ENCODE measurements around the gene DRGX.

The DRGX gene

DNA sequence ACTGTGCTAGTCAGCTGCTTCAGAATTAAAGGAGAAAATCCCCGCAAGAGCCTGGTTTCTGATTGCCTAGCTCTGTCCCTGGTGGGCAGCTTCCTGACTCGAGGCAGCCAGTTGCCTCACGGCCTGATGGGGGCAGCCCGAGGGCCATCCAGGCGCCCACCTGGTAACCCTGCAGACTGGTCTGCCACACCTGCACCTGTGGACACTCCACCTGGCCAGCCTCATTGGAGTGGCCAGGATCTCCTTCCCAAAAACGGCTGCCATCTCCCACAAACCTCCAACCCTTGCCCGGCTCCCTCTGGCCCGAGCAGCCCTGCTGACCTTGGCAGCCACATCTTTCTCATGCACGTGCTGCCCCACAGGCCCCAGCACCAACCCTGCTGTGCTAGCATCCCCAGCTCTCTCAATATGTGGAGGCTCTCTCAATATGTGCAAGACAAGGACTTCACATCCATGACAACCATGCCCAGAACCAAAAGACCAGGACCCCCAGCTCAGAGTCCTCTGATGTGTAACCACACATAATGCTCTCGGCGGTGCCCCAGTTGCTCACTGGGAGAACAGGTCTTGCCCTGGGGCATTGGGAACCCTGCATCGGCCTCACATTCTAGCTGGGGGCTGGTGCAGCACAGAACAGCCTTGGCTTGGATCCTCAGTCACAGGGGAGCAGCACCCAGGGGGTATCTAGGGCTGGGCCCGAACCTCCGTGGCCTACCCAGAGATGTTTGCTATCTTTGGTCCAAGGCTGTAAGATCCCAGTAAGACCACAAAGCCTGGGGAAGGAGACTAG is 14.6 kb downstream of the DRGX start:
- no peak for FAIRE-seq

DNA sequence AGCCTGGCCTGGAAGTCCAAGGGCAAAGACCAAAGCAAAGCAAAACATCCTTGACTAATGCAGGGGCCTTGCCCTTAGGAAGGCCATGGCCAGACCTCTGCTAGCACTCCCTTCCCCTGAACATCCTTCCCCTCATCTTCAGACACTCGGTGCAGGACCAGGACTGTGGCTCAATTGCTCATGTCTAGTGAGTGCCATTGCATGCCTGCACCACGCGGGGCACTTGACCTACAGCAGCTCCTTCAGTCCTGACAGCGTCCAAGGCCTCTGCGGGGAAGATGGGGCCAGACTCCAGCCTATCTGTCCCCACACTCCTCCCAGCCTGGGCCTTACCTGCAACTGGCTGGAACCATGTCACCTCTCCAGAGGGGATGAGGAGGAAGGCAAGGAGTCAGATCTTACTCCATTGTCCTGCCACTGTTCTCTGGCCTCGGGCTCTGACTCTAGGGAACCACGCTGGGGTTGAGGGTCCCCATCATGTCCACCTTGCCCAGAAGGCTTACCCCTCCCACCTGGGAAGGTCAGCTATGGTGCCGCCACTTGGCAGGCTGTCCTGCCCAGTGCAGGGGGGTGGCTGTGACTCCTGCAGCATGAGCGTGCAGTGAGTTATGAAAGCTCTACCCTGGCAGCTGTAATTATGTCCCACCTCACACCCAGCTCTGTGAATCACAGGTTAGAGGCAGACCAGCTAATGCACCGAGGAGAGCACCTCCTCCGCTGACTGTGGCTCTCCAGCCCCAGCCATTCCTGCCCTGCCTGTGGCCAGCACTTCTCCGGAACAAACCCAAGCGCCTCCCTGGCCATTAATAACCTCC is 16.1 kb downstream of the DRGX start:
- no peak for FAIRE-seq

DNA sequence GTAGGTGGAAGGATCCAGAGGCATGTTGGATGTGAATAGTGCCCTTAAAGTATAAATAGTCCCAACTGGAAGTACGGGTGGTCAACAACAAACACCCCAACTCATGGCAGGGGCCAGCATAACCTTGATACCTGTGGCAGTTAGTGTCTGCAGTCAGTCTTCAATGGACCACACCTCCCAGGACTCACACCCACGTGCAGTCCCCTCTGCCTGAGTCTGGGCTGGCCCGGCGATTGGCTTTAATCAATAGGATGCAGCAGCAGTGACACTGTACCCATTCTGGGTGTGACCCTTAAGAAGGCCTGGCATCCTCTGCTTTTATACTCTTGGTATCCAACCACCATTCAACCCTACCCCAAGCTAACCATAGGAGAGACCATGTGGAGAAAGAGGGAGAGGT is 18.6 kb downstream of the DRGX start:
- FAIRE-seq: no peak

DNA sequence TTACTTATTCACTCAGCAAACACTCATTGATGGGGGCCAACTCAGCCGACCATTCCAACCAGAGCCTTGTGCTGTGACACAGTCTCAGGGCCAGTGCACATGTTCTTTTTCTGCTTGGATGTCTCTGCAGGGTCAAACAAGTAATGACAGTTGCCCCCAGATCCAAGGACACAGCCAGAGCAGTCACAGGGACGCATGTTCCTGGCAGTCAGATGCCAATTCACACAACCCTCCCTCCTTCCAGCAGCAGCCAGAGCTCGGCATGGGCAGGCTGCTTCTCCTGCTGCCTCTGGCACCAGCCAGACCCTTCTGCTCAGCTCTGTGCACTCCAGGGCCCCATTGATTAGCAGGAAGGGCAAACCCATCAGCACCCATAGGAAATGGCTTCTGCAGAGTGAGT is 20.3 kb downstream of the DRGX start:
- FAIRE-seq: no peak

DNA sequence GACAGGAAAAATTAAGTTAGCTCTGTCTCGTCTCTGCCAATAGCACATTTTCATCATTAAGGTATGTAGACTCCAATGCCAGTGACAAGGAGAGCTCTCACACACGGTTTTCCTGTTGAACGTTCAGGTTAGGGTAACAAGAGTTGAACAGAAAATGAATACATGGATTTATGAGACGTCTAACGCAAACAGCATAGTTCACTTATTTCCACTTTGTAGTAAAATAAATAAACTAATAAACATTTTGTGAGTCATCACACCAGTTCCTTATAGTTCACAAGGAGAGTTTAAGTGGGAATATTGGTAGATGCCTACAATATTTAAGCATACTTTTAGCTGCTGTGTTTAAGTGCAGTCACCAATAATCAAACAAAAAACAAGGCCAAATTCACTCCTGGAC is 21.1 kb downstream of the DRGX start:
- no peak for FAIRE-seq

DNA sequence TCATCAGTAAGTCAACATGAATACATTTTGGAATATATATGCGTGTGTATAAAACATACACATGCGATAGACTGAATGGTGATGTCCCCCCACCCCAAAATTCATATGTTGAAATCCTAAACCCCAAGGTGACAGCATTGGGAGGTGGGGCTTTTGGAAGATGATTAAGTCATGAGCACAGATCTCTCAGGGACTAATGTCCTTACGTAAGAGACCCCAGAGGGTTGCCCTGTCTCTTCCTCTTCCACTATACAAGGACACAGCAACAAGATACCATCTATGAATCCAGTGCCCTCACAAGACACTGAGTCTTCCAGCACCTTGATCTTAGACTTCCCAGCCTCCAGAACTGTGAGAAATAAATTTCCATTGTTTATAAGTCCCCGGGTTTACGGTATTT is 22.5 kb downstream of the DRGX start:
- no peak for FAIRE-seq

DNA sequence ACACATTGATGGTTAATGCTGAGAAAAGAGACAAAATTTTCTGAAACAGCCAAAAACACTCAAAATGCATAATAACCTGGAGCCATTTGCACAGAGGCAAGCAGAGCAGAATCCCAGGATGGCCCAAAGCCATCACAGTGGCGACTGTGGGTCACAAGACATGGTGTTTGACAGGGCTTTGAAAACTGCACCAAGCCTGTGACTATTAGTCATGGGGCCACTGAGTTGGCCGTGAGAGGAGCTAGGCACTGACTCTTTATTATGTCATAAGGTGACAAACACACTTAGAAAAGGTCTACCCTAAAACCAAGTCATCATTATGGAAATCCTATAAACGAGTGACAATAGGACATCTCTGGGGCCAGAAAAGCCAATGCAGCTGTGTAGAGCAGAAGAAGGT is 23.9 kb downstream of the DRGX start:
- no peak for FAIRE-seq

DNA sequence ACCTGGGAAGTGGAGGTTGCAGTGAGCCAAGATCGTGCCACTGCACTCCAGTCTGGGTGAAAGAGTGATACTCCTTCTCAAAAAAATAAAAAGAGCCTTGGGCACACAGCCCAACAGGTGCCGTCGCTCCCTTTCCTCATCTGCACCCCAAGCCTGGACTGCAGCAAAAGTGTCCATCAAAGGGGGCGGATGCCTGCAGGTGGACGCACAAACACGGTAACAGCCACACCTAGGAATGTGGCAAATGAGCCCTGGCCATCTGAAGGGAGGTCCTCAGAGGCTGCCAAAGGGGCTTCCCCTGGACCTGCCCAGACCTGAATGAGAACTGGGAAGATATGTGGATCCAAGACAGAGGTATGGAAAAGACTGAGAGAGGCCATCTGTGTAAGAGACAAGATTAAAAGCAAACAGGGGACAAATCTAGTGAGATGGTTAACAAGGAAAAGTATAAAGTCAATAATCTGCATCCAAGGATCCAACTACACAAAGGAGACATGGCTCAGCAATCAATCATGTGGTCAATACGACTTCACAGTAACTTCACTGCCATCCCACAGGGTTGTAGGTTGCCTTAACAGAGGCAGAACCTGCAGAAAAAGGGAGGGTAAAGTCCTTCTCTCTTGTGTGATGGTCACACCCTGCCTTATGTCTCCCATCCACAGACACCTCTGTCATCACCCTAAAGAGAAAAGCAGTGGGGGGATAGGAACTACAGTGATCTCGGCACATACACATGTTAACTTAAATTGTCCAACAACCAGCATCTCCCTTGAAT is 25.4 kb downstream of the DRGX start:
- FAIRE-seq: no peak

DNA sequence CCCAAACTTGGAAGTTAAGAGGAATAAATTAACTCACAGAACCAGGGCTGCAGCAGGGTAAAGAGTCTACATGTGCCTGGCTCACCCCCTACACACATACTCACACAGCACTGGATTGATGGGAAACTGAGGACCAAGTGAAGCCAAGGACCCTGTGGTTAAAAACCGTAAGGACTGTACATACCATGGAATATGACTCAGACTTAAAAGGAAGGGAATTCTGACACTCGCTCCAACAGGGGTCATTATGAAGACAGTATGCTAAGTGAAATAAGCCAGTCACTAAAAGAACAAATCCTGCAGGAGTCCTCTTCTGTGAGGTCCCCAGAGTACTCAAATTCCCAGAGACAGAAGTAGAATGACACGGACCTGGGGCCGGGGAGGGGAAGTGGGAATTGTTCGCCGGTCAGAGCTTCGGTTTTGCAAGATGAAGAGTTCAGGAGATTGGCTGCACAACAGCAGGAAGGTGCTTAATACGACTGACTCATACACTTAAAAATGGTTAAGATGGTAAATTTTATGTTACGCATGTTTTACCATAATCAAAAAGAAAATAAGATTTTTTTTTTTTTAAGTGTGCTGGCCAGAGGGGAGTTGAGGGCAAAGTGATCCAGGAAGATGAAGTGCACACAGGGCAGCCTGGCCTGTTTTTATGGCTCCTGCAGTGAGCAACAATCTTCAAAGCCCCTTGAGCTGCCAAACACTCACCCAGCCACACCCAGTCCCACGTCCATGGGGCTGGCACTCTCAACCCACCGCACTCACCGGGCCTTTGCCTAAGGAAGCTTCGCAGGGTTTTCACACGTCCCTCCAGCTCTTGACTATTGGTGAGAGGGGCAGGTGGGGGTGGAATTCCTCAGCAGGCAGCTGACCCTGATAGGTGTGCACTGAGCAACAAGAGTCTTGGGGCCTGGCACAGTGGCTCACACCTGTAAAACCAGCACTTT is 26.4 kb downstream of the DRGX start:
- no peak for FAIRE-seq

DNA sequence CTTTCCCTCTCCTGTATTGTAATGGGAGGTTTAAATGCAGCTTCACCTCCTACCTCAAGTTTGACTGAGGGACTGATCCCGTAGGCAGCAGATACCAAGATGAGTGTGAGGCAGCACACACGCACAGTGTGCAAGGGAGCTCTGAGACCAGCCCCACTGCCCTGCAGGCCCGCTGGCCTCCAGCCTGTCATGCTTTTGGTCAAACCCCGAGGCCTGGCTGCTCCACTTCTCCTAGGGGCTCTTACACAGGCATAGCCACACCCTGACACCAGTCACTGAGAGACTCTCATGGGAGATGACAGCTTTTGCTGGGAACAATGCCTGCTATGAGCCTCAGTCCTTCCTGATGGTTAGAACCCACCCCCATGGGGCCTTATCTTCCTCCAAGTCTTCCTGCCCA is 27.6 kb downstream of the DRGX start:
- no peak for FAIRE-seq

DNA sequence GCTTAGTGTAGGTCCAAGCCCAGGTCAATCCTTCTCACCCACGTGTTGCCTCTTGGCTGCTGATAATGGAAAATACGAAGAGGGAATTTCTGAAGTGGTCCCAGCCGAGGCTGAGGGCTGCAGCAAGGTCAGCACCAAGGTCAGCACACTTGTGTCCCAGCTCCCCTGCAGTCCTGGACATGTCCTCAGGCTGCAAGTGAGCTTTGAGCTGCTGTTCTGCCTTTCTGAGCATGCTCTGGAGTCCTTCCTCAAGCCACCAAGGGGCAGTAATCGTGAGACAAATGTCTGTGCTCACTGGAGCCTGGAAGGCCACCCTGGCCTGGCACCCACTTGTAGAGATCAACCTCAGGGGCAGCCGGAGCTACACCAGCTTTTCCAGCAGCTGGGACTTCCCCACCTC is 28.3 kb downstream of the DRGX start:
- FAIRE-seq: no peak

DNA sequence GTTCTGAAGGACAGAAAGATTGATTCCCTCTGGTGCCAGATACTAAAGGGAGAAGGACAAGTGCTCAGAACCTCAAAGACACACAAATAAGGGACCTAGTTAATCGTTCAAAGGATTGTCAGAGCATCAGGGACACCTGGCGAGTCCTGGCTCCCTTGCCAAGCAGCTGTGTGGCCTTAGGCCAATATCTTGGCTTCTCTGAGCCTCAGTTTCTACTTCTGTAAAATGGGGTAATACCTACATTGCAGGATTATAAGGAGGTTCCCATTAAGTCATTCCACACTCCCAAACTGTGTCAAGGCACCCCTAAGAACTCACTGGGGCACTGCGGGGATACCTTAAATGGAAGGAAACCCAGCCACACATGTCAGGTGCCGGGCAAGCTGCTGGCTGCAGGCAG is 29.4 kb downstream of the DRGX start:
- no peak for FAIRE-seq

DNA sequence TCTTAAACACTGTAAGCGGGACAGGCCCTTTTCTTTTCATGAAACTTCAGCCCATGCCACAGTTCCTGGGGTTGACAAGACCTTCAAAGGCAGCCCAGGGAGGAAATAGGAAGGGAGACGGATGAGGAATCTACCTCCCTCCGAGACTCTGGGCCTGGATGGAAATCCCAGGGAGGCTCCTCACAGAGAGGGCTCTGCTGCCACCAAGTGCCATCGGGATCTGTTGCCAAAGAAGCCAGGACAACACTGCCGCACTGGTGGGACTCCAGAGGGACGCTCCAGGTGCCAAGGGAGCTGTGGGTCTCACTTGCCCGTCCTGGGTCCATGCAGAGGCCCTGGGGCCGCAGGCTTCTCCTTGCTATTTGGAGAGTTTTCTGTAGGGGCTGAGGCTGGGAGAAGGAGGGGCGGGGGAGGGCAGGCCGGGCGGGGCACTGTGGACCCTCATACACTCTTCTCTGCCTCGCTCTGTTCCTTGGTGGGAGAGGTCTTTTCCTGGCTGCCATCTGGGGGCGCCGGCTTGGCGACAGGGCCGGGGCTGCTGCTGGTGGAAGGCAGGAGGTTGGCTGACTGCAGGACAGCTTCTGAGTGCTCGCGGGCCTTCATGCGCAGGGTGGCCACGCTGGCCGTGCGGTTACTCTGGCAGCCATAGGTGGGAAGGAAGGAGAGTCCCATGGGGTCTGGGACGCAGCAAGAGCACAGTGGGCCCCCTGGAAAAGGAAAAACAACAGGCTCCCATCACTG is 30.0 kb downstream of the DRGX start:
- FAIRE-seq: no peak

DNA sequence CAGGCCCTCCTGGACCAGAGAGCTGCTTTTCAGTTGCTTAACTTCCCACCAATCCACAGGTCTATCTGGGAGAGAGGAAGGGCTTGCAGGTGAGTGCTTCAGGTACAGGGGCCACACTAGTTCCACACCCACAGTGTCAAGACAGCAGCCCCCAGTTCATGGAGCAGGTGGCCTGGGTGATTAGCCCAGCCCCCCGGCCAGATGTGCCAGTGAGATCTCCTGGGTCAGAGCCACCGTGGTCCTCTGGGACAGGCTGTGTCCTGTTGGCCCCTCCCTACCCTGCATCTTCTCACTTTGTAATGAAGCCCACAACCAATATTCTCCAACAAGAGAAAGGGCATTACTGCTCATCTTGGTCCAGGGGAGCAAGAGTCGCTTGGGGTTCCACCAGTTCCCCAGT is 30.6 kb downstream of the DRGX start:
- no peak for FAIRE-seq

DNA sequence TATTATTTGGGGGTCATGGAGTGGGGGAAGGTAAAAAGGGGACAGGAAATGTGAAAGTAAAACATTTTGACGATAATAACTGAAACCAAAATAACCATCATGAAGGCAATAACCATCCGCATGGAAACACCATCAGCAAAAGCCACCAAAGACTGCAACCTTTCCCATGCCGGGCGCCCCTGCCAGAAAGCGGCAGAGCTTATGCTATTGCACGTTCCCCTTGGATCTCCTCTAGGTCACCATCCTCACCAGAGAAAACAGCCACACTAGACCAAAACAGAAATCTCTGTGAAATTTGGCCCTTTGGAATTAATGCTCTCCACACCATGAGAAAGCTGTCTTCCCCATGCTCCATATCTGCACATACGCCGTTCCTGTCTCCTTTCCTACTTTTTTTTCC is 31.1 kb downstream of the DRGX start:
- FAIRE-seq: no peak

DNA sequence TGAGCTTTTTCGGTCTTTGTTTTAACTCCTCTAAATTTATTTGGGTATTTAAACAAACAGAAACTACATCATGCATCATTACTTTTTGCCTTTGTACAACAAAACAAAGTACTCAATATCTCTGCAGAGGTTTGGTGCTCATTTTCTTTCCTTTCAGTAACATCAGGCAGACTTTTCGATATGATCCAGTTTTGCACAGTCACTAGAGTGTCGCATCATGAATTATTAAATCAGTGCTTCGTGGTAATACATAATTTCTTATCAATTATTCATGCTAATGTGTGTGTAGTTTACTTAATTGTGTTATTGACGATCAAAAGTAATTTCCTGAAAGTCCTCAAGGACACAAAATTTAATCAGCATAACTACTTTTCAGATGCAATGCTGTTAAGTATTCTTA is 31.8 kb downstream of the DRGX start:
- no peak for FAIRE-seq

DNA sequence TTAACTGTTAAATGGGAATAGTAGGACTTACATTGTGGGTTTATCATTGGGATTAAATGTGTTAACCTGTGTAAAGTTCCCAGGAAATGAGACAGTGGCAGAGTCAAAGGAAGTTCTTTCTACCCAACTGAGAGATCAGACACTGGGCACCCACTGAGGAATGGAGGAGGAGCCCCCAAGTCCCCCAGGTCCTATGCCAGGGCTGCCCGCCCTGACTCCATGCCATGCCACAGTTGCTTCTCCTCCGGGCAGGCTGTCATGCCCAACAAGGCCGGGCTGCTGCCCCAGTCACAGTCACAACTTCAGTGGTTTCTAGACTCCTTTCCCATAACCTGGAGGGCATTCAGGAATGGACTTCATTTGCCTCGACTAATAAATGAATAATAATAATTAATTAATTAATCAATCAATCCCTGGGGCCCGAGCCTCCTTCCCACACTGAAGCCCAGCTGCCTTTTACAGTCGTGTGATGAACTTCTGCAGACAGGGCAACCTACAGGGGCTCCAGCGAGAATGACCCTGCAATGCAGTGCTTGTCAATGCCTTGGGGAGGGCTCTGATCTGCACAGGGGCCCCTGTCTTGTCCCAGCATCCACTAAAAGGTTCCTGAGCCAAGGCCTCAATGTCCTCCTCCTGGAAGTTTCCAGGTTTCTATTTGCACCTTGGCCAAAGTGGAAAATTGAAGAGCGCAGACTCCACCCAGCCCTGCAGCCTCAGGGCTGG is 32.4 kb downstream of the DRGX start:
- no peak for FAIRE-seq

DNA sequence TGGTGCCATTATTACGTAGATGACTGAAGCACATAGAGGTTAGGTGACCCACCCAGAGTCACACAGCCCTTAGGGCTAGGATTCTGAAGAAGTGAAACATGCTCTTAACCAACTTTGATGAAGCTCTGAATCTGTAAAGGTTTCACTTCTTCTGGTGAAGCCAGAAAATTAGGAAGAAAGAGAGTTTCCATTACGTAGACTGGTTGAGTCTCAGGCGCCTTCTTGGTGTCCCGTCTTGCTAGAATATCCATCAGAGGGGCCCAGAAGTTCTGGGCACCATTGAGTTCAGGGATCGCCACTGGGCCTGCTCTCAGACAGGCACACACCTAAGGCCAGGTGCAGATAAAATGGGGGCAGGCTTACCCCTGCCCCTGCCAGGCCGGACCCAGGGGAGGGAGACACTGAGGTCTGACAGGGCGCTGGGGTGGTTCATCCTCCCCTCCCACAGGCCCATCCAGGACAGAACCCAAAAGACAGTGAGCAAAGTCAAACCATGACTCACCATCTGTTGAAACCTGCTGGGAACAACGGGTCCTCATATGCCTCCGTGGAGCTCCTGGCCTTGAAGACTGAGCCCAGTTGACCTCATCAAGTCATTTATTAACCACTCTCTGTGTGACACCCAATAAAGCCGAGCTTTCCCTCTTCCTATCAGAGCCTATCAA is 33.2 kb downstream of the DRGX start:
- no peak for FAIRE-seq

DNA sequence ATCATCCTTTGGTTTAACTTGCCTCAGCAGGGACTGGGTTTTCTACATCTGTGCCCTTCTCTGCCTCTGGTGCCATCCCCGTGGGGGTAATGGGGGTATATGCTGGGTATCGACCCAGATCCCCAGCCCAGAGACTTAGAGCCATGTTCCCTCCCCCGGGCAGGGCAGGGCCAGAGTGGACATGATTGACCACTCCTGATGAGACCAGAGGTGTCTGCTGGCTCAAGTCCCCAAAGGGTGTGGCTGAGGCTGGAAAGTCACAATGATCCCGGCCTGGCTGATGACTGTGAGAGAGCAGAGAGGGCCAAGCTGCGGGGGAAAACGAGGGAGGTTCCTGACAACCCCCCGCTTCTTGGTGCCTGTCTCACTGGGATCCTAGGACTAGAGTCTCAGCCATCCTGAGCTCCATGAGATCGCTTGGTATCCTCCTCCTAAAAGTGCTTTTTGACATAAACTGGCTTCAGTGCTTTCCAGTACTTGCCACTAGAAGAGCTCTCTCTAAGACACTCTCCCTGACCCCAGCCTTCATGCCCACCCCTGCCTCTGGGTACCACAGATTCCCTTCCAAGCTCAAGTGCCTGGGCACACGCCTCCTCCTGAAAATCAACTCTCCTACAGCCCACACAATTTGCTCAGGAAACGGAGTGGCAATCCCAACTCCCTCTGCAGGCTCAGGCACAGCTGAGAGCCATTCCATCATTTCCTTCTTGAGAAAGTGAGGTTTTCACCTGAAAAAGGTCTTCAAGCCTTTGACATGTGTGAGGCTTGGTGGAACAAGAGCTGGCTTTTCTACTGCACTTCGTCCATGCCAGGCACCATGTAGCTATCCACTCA is 33.9 kb downstream of the DRGX start:
- no peak for FAIRE-seq

DNA sequence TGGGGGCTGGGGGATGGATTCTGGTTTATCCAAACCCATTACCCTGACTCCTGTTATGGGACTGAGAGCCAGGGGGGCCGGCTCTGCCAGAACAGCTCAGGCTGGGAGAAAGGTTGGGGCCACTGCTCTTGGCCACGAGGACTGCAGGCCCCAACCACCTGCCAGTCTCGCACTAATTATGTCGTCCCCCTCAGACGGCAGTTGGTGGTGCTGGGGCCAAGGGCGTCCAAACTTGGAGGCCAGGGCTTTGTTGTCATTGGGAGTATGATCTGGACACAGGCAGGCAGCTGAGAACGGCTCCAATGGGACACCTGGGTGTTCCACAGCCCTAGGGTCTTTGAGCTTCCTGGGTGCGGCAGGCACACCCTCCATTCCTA is 34.7 kb downstream of the DRGX start:
- FAIRE-seq: no peak

All from colon (tissue), 2 donors.